HepG2 (cell line): ENCODE results near the gene PCNX1. TPM values are rescaled to one million over a fixed set of nuclear protein-coding genes. Genes with fewer than 3 reads are reported as not detected.

Experiments
- ATAC-seq: fragments of 200-7000 bp; cut with Tn5 transposase; 3 replicates; pipeline ENCODE4 v1.9.1; 2020; ENCODE audit warnings: mild to moderate bottlenecking, moderate library complexity
- BruUV-seq: library from RNA; stranded (reverse); fragments of 400-500 nt; replicated peaks from 2 replicates; lab custom pipeline; 2021; lab: Mats Ljungman, UMichigan
- CTCF ChIA-PET: fragments of 300-600 bp; formaldehyde crosslinking; extraction: SDS; loops from one replicate; lab custom pipeline; 2021; ENCODE audit warnings: low total read pairs, inconsistent platforms, low intra/inter-chr PET ratio; lab: Yijun Ruan, JAX
- POLR2A ChIA-PET: fragments of 350-600 bp; sonication (Branson Sonifier 250); formaldehyde crosslinking; loops from one replicate; lab custom pipeline; 2020; ENCODE audit warnings: antibody characterized with exemption, inconsistent platforms; lab: Yijun Ruan, JAX
- DNase-seq: peaks from one replicate; pipeline ENCODE4 v3.0.0-alpha.2; 2015; ENCODE audit warnings: low spot score
- FAIRE-seq: peaks from 3 replicates; lab custom pipeline; 2011; peaks lifted over from hg19 to GRCh38; lab: Jason Lieb, UNC
- H2AFZ ChIP-seq: one replicate; pipeline ENCODE4 v1.6.1; 2011; ENCODE audit warnings: low read length, inconsistent platforms
- H3K27ac ChIP-seq: fragments of 300-600 bp; 3 replicates; pipeline ENCODE4 v1.8.0; 2011; ENCODE audit warnings: mixed run types, mild to moderate bottlenecking, mixed read lengths, low read length, inconsistent platforms; ENCODE audit not compliant: insufficient read depth; ENCODE audit errors: extremely low read length
- H3K27me3 ChIP-seq, 2 experiments: fragments of 200-600 bp in 1 of 2; 2 replicates in 1 of 2; 3 replicates in 1 of 2; pipeline versions ENCODE4 v1.6.0 to v1.8.0; 2011; ENCODE audit warnings: low read length in 2 of 2, mild to moderate bottlenecking in 2 of 2, moderate library complexity in 2 of 2, inconsistent platforms in 1 of 2; ENCODE audit not compliant: insufficient read depth in 2 of 2, control insufficient read depth in 1 of 2
- H3K36me3 ChIP-seq, 2 experiments: fragments of 200-600 bp in 1 of 2; replicated peaks in 1 of 2; 2 replicates in 1 of 2; 3 replicates in 1 of 2; pipeline versions ENCODE4 v1.5.1 to v1.8.0; 2011; ENCODE audit warnings: low read length in 2 of 2, inconsistent platforms in 1 of 2; ENCODE audit not compliant: insufficient read depth in 2 of 2, control insufficient read depth in 1 of 2
- H3K4me1 ChIP-seq: 2 replicates; pipeline ENCODE4 v1.5.1; 2012; ENCODE audit warnings: low read length, inconsistent platforms; ENCODE audit not compliant: insufficient read depth
- H3K4me2 ChIP-seq: 2 replicates; pipeline ENCODE4 v1.6.0; 2011; ENCODE audit warnings: low read depth, low read length, inconsistent platforms
- H3K4me3 ChIP-seq, 3 experiments: fragments of 200-600 bp in 1 of 3; sonication (generic), shearing (Covaris generic) in 1 of 3; replicated peaks in 1 of 3; 2 replicates each; pipeline ENCODE4 v1.5.1; 2011 to 2016; ENCODE audit warnings: low read length in 3 of 3, inconsistent platforms in 2 of 3, low read depth in 2 of 3, mild to moderate bottlenecking in 2 of 3, control low read depth in 1 of 3, mixed read lengths in 1 of 3; ENCODE audit not compliant: insufficient read depth in 1 of 3
- H3K79me2 ChIP-seq: one replicate; pipeline ENCODE4 v1.6.1; 2011; ENCODE audit warnings: low read length, inconsistent platforms; ENCODE audit not compliant: insufficient read depth
- H3K9ac ChIP-seq: 2 replicates; pipeline ENCODE4 v1.6.0; 2011; ENCODE audit warnings: mild to moderate bottlenecking, low read depth, low read length, inconsistent platforms; ENCODE audit not compliant: insufficient read depth
- H3K9me3 ChIP-seq: 2 replicates; pipeline ENCODE4 v1.5.1; 2012; ENCODE audit warnings: mild to moderate bottlenecking, low read length
- H4K20me1 ChIP-seq: 2 replicates; pipeline ENCODE4 v1.6.0; 2011; ENCODE audit warnings: inconsistent platforms, mild to moderate bottlenecking, low read length, moderate library complexity; ENCODE audit not compliant: insufficient read depth
- FOXO1 ChIP-seq: sonication (generic); formaldehyde crosslinking; IDR thresholded peaks from 2 replicates; pipeline ENCODE4 v1.4.0; 2020; ENCODE audit warnings: missing genetic modification reagents
- MZF1 ChIP-seq: sonication (generic); formaldehyde crosslinking; IDR thresholded peaks from 2 replicates; pipeline ENCODE4 v1.8.1; 2023; ENCODE audit warnings: mild to moderate bottlenecking, missing genetic modification reagents, borderline replicate concordance
- NFKB2 ChIP-seq: sonication (generic); formaldehyde crosslinking; IDR thresholded peaks from 2 replicates; pipeline ENCODE4 v1.4.0; 2020; ENCODE audit warnings: missing genetic modification reagents, borderline replicate concordance
- RBM39 ChIP-seq: fragments of 200-400 bp; formaldehyde crosslinking; IDR thresholded peaks from one replicate; pipeline ENCODE4 v1.6.1; 2018; ENCODE audit warnings: antibody characterized with exemption, mild to moderate bottlenecking, low read depth, low read length; ENCODE audit not compliant: poor library complexity, severe bottlenecking
- SMC3 ChIP-seq: IDR thresholded peaks from 2 replicates; pipeline ENCODE4 v1.6.1; 2011; ENCODE audit warnings: low read length, improper control_type of control experiment
- ZBTB7A ChIP-seq: sonication (generic); formaldehyde crosslinking; IDR thresholded peaks from 2 replicates; pipeline ENCODE4 v1.8.0; 2022; ENCODE audit warnings: mild to moderate bottlenecking, missing genetic modification reagents
- ZNF12 ChIP-seq: sonication (generic); formaldehyde crosslinking; IDR thresholded peaks from 2 replicates; pipeline ENCODE4 v1.5.0; 2020; ENCODE audit warnings: missing genetic modification reagents
- ZNF232 ChIP-seq: sonication (generic); formaldehyde crosslinking; IDR thresholded peaks from 2 replicates; pipeline ENCODE4 v1.4.0; 2020; ENCODE audit warnings: missing genetic modification reagents, borderline replicate concordance
- ZNF605 ChIP-seq: sonication (generic); formaldehyde crosslinking; IDR thresholded peaks from 2 replicates; pipeline ENCODE4 v1.8.0; 2022; ENCODE audit warnings: mild to moderate bottlenecking, missing genetic modification reagents
- ZNF782 ChIP-seq: sonication (generic); formaldehyde crosslinking; IDR thresholded peaks from 2 replicates; pipeline ENCODE4 v1.4.0; 2020; ENCODE audit warnings: missing genetic modification reagents, mild to moderate bottlenecking, borderline replicate concordance
- WGBS: methylation state at CpG from one replicate; pipeline ENCODE4 v1.1.6; 2017; ENCODE audit warnings: low lambda C conversion rate; 5-methylcytosine and 5-hydroxymethylcytosine counted together
- in situ Hi-C: cut with HindIII; loops from 2 replicates; pipeline ENCODE4 v1.10.0; 2017; ENCODE audit warnings: low pct_unique_long_range_greater_than_20kb; ENCODE audit not compliant: extremely low pct_ligation_motif_present
- intact Hi-C: fragments of 100-400 bp; cut with micrococcal nuclease; formaldehyde crosslinking; loops from one replicate; pipeline ENCODE4 v1.10.0; 2022; ENCODE audit not compliant: unreplicated experiment
- polyA plus RNA-seq, 8 experiments: library from polyadenylated mRNA; depleted of rRNA in 3 of 8; stranded (reverse) in 7 of 8; unstranded in 1 of 8; fragments of >200 nt; fragmentation: Illumina TruSeq in 4 of 8; extraction: Trizol in 4 of 8; gene quantifications; 2 replicates each; pipeline versions ENCODE4 v1.2.1 to v1.2.3, GENCODE V29; 2011 to 2016; ENCODE audit warnings: low read depth in 4 of 8, missing spikeins in 1 of 8, mixed read lengths in 1 of 8; ENCODE audit not compliant: insufficient read depth in 1 of 8
- total RNA-seq, 5 experiments: library from RNA; depleted of rRNA; stranded (reverse); fragments of >200 nt; fragmentation: Illumina TruSeq; extraction: Trizol; gene quantifications; 2 replicates each; pipeline ENCODE4 v1.2.3, GENCODE V29; 2016; ENCODE audit warnings: low read depth in 1 of 5
- TF ChIP-seq, protein P1 (sequence below): sonication (generic); formaldehyde crosslinking; IDR thresholded peaks from 2 replicates; pipeline ENCODE4 v1.4.0; 2020; ENCODE audit warnings: missing genetic modification reagents

The PCNX1 gene
- total and polyA plus RNA-seq, 2 of the 13 experiments (the other 11 are each of a cell fraction or from before 2014, with no cell fraction given) = 24.9 to 30.3 TPM

- intact Hi-C loops (no loop called here), in situ Hi-C loops (no loop called here)
- no peak overlapping the region for H3K4me3 ChIP-seq
- no peaks in the 10 kb centered on the region for H3K9me3 ChIP-seq
- H2AFZ ChIP-seq = no peak overlapping the region
- no peak overlapping the region for H3K9ac ChIP-seq
- WGBS = 67% methylated on average over 2 of the region's 2 CpGs
- no peak for FAIRE-seq
- TF ChIP-seq FOXO1 (CRISPR knock-in tag) = no peak
- no peak for TF ChIP-seq RBM39
- TF ChIP-seq ZNF605 (CRISPR knock-in tag) = no peak
- TF ChIP-seq ZNF232 = no peak
- no peak for TF ChIP-seq ZNF12 (CRISPR knock-in tag)
- TF ChIP-seq ZBTB7A (CRISPR knock-in tag) = no peak
- TF ChIP-seq SMC3 = no peak
- TF ChIP-seq, protein P1, sequence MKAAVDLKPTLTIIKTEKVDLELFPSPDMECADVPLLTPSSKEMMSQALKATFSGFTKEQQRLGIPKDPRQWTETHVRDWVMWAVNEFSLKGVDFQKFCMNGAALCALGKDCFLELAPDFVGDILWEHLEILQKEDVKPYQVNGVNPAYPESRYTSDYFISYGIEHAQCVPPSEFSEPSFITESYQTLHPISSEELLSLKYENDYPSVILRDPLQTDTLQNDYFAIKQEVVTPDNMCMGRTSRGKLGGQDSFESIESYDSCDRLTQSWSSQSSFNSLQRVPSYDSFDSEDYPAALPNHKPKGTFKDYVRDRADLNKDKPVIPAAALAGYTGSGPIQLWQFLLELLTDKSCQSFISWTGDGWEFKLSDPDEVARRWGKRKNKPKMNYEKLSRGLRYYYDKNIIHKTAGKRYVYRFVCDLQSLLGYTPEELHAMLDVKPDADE (CRISPR knock-in tag) = no peak
- no peak for TF ChIP-seq MZF1
- TF ChIP-seq NFKB2 (CRISPR knock-in tag) = no peak
- TF ChIP-seq ZNF782 (CRISPR knock-in tag) = no peak
- peaks cover 16% of the 10 kb centered on the region for H3K79me2 ChIP-seq
- ATAC-seq = no peak
- peaks cover 8% of the 10 kb centered on the region for H4K20me1 ChIP-seq
- peaks cover 27% of the 10 kb centered on the region for H3K4me1 ChIP-seq
- no peaks in the 10 kb centered on the region for H3K36me3 ChIP-seq
- no peaks in the 10 kb centered on the region; a peak in 3 of 5 replicates for H3K27me3 ChIP-seq
- no peak for DNase-seq
- ChIA-PET POLR2A (interaction anchor here (2.2 kb wide), 1 partner anchor 10 kb away, joined by 6 read pairs; no protein-coding TSS in a partner anchor), CTCF (no interaction called here)
- no TSS peak for BruUV-seq
- no peak overlapping the region for H3K27ac ChIP-seq
- no peak overlapping the region for H3K4me2 ChIP-seq
Measured at GRCh38 chr14:70904373-70904772, 2.9 kb upstream of the PCNX1 start.
